NT2/D1 (cell line): ENCODE results near the gene FLRT2.

Source experiments
- DNase-seq: peaks from one replicate; pipeline ENCODE4 v3.0.0-alpha.2; 2011; ENCODE audit warnings: low read depth, low spot score
- H3K27me3 ChIP-seq: 2 replicates; pipeline ENCODE4 v1.6.0; 2011; ENCODE audit warnings: mild to moderate bottlenecking; ENCODE audit not compliant: insufficient read length, insufficient read depth
- H3K36me3 ChIP-seq: 2 replicates; pipeline ENCODE4 v1.6.1; 2011; ENCODE audit warnings: mild to moderate bottlenecking, low read length, mixed read lengths; ENCODE audit not compliant: insufficient read depth, insufficient read length
- H3K4me1 ChIP-seq: 2 replicates; pipeline ENCODE4 v1.5.1; 2011; ENCODE audit not compliant: insufficient read depth, insufficient read length
- H3K4me3 ChIP-seq: 2 replicates; pipeline ENCODE4 v1.5.1; 2011; ENCODE audit warnings: low read depth; ENCODE audit not compliant: insufficient read length
- H3K9ac ChIP-seq: 2 replicates; pipeline ENCODE4 v1.6.0; 2011; ENCODE audit warnings: low read depth; ENCODE audit not compliant: insufficient read length
- H3K9me3 ChIP-seq: 2 replicates; pipeline ENCODE4 v1.5.1; 2011; ENCODE audit warnings: mild to moderate bottlenecking, low read length; ENCODE audit not compliant: insufficient read depth
- SUZ12 ChIP-seq: IDR thresholded peaks from 2 replicates; pipeline ENCODE4 v1.6.1; 2011; ENCODE audit not compliant: insufficient read length, insufficient read depth; ENCODE audit errors: extremely low read depth
- YY1 ChIP-seq: IDR thresholded peaks from 2 replicates; pipeline ENCODE4 v1.6.1; 2011; ENCODE audit not compliant: insufficient read length, insufficient read depth
- ZNF274 ChIP-seq: IDR thresholded peaks from 2 replicates; pipeline ENCODE4 v1.6.1; 2011; ENCODE audit warnings: mild to moderate bottlenecking, low read depth, low read length

The FLRT2 gene

DNA sequence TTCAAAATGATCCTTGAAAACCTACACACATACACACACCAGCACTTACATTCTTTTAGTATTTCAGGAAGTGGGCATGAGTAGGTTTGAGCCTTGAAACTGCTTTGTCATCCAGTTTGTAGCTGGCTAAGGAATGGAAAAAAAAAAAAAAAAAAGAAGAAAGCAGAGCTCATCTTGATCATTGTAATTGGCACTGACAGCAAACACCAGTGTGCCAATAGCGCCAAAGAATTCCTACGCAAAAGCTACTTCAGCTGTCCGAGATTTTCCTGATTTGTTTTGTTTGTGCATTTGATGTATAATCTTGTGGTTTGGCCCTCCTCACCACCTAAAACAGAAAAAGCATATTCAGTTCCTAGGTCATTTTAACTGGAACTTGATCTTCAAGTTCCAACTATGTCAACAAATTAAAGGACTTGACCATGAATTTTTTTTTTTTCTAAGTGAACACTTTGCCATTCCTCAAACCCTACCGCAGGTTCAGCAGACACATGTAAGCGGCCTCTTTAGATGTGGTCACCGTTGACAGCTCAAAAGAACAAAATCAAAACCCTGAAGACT lies 57.3 kb downstream of the FLRT2 start:
- Histone ChIP-seq H3K36me3 (peaks cover 2% of the 10 kb centered on the region), H3K4me3 (no peak overlapping the region), H3K27me3 (no peaks in the 10 kb centered on the region), H3K9me3 (no peaks in the 10 kb centered on the region), H3K4me1 (no peaks in the 10 kb centered on the region), H3K9ac (no peak overlapping the region)
- DNase-seq: no peak
- TF ChIP-seq SUZ12: no peak
- no peak for TF ChIP-seq ZNF274
- no peak for TF ChIP-seq YY1

DNA sequence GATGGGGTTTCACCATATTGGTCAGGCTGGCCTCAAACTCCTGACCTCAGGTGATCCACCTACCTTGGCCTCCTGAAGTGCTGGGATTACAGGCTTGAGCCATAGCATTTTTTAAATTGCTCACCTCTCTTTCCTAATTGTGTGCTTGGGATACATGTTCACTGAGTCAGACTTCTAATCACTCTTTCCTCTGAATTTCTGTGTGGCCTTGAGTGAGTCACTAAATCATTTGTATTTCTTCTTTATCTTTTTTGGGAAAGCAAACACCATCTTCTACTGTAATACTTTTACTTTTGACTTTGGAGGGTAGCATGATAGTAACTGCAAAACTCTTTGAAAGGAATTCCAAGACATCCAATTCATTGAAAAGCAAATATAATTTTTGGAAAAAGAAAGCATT lies 60.8 kb downstream of the FLRT2 start:
- TF ChIP-seq YY1 (no peak), ZNF274 (no peak), SUZ12 (no peak)
- H3K4me1 ChIP-seq: no peaks in the 10 kb centered on the region
- no peak for DNase-seq
- H3K9ac ChIP-seq: no peak overlapping the region
- H3K9me3 ChIP-seq: no peaks in the 10 kb centered on the region
- H3K4me3 ChIP-seq: no peak overlapping the region
- no peaks in the 10 kb centered on the region for H3K27me3 ChIP-seq
- H3K36me3 ChIP-seq: peaks cover 2% of the 10 kb centered on the region

DNA sequence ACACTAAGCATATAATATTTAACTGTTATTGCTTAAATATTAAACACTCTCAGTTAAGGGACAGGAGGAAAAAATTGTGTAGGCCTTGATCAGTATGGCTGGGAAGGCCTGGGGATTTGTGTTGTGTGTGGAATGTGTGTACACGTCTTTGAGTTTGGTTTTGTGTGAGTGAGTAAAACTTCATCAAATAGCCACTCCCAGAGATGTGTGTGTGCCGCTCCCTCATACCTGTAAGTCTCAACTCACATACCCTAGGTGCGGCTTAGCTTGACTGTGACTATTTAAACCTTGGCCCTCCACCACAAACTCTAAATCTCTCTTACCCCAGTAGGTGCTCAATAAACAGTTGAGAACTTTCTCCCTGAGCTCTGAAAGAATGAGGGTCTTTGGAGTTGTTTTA lies 64.3 kb downstream of the FLRT2 start:
- Histone ChIP-seq H3K4me3 (no peak overlapping the region), H3K36me3 (peaks cover 2% of the 10 kb centered on the region), H3K9me3 (no peaks in the 10 kb centered on the region), H3K9ac (no peak overlapping the region), H3K27me3 (no peaks in the 10 kb centered on the region), H3K4me1 (no peaks in the 10 kb centered on the region)
- TF ChIP-seq YY1 (no peak), ZNF274 (no peak), SUZ12 (no peak)
- no peak for DNase-seq

- H3K27me3 ChIP-seq: no peaks in the 10 kb centered on the region
- H3K9me3 ChIP-seq: no peaks in the 10 kb centered on the region
- no peak overlapping the region for H3K9ac ChIP-seq
- H3K4me1 ChIP-seq: no peaks in the 10 kb centered on the region
- TF ChIP-seq YY1 (no peak), ZNF274 (no peak), SUZ12 (no peak)
- no peak for DNase-seq
- no peaks in the 10 kb centered on the region for H3K36me3 ChIP-seq
- no peak overlapping the region for H3K4me3 ChIP-seq
These were observed 66.0 kb downstream of the FLRT2 start for GRCh38 chr14:85595981-85596380.

GRCh38 chr14:85596562-85596961 lies 66.6 kb downstream of the FLRT2 start:
- no peak for TF ChIP-seq ZNF274
- no peak for TF ChIP-seq SUZ12
- TF ChIP-seq YY1: no peak
- no peaks in the 10 kb centered on the region for H3K4me1 ChIP-seq
- H3K4me3 ChIP-seq: no peak overlapping the region
- DNase-seq: no peak
- H3K36me3 ChIP-seq: no peaks in the 10 kb centered on the region
- no peaks in the 10 kb centered on the region for H3K9me3 ChIP-seq
- H3K27me3 ChIP-seq: no peaks in the 10 kb centered on the region
- no peak overlapping the region for H3K9ac ChIP-seq

- Histone ChIP-seq H3K9ac (no peak overlapping the region), H3K4me1 (no peaks in the 10 kb centered on the region), H3K4me3 (no peak overlapping the region), H3K9me3 (no peaks in the 10 kb centered on the region), H3K27me3 (no peaks in the 10 kb centered on the region), H3K36me3 (no peaks in the 10 kb centered on the region)
- DNase-seq: no peak
- no peak for TF ChIP-seq ZNF274
- no peak for TF ChIP-seq SUZ12
- TF ChIP-seq YY1: no peak
These were observed 67.8 kb downstream of the FLRT2 start for GRCh38 chr14:85597701-85598100.

DNA sequence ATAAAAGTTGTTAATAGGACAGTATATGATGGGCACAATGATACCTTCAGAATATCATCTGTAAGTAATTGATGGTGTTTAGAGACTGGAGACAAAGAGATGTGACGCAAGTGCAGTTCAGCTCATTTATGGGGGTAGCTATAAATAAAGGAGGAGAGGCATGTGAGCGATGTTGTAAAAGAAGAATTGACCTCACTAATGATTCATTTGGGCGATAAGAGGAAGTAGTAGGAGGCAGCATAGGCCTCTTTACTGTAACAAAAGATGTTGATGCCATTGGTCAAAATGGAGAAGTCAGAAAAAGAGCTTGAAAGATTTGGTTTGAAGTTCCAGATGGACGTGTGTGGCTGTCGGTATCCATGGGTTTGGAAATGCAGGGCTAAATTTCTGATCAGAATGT lies 70.0 kb downstream of the FLRT2 start:
- Histone ChIP-seq H3K4me3 (no peak overlapping the region), H3K9ac (no peak overlapping the region), H3K36me3 (peaks cover 3% of the 10 kb centered on the region), H3K9me3 (no peaks in the 10 kb centered on the region), H3K27me3 (no peaks in the 10 kb centered on the region), H3K4me1 (no peaks in the 10 kb centered on the region)
- no peak for TF ChIP-seq ZNF274
- no peak for TF ChIP-seq YY1
- TF ChIP-seq SUZ12: no peak
- DNase-seq: no peak
